Mammary epithelial cell (primary cell): ENCODE measurements around the gene SHISA7.

ENCODE experiments used
- CTCF ChIP-seq, 2 donors: IDR thresholded peaks in 1 of 2; conservative IDR thresholded peaks in 1 of 2; 2 replicates each; pipeline ENCODE4 v1.5.1; 2011 to 2012; ENCODE audit warnings: inconsistent platforms in 2 of 2, low read length in 2 of 2, mild to moderate bottlenecking in 2 of 2, control low read depth in 1 of 2, low read depth in 1 of 2; ENCODE audit not compliant: insufficient read depth in 1 of 2; ENCODE audit errors: extremely low read depth in 1 of 2
- EZH2 ChIP-seq: IDR thresholded peaks from 2 replicates; pipeline ENCODE4 v1.6.1; 2012; ENCODE audit warnings: low read length, inconsistent platforms, borderline replicate concordance

DNA sequence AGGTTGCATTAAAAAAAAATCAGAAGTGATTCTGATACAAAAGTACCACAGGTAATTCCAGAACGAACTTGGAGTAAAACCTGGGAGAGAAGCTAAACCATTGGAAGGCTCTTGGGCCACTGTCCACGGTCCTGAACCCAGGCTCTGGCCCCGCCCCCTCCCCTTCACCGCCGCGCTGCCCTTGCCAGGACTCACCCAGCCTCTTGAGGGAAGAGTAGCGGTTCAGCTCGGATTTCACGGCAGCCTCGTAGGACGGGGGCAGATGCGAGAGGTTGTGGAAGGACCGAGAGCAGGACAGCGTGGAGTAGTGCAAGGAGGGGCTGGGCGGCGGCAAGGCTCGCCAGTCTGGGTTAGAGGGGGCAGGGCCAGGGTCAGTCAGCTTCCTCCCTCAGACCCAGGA lies 5.7 kb downstream of the SHISA7 start:
- TF ChIP-seq CTCF (conservative IDR thresholded peaks at IDR 0.05 in 1 of 2, IDR thresholded peaks at IDR 0.05 in 1 of 2; ENCODE audit: extremely low read depth in 1 of 2, insufficient read depth in 1 of 2, low read depth in 1 of 2, low read length in 2 of 2), result no peak
- TF ChIP-seq EZH2, result no peak
